Measurements from ENCODE around the gene HHIPL1.

The HHIPL1 gene

GRCh38 chr14:99616832-99617800, 27.8 kb upstream of the HHIPL1 start:
- no peak overlapping the region for H3K9ac ChIP-seq (ENCODE audit: low read depth, low read length)
- no peak for TF ChIP-seq EZH2 (IDR thresholded peaks at IDR 0.05; ENCODE audit: borderline replicate concordance, low read depth, low read length, severe bottlenecking)
- TF ChIP-seq, protein P1, sequence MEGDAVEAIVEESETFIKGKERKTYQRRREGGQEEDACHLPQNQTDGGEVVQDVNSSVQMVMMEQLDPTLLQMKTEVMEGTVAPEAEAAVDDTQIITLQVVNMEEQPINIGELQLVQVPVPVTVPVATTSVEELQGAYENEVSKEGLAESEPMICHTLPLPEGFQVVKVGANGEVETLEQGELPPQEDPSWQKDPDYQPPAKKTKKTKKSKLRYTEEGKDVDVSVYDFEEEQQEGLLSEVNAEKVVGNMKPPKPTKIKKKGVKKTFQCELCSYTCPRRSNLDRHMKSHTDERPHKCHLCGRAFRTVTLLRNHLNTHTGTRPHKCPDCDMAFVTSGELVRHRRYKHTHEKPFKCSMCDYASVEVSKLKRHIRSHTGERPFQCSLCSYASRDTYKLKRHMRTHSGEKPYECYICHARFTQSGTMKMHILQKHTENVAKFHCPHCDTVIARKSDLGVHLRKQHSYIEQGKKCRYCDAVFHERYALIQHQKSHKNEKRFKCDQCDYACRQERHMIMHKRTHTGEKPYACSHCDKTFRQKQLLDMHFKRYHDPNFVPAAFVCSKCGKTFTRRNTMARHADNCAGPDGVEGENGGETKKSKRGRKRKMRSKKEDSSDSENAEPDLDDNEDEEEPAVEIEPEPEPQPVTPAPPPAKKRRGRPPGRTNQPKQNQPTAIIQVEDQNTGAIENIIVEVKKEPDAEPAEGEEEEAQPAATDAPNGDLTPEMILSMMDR (IDR thresholded peaks at IDR 0.05; ENCODE audit: borderline replicate concordance, extremely low read depth, low read length, poor library complexity, severe bottlenecking): no peak
- no peak overlapping the region for H3K27ac ChIP-seq (ENCODE audit: low read length)
- H2AFZ ChIP-seq (ENCODE audit: low read depth, low read length): no peak overlapping the region
- H4K20me1 ChIP-seq (ENCODE audit: insufficient read depth, low read length): peaks cover 7% of the 10 kb centered on the region; the same call in 1 of the 2 replicates
- H3K27me3 ChIP-seq (ENCODE audit: insufficient read depth, low read length, poor library complexity): peaks cover 12% of the 10 kb centered on the region
- DNase-seq: no peak
- H3K36me3 ChIP-seq (ENCODE audit: insufficient read depth, low read length): no peaks in the 10 kb centered on the region
- ATAC-seq (ENCODE audit: insufficient read depth, low read depth): no peak
- no peak overlapping the region for H3K4me2 ChIP-seq (ENCODE audit: insufficient read depth, low read length)
- no peaks in the 10 kb centered on the region for H3K4me1 ChIP-seq (ENCODE audit: insufficient read depth, low read length)
- no peaks in the 10 kb centered on the region for H3K79me2 ChIP-seq (ENCODE audit: insufficient read depth, low read length)
- H3K4me3 ChIP-seq (ENCODE audit: low read depth in 1 of 2, low read length in 2 of 2): no peak overlapping the region
- no peaks in the 10 kb centered on the region for H3K9me3 ChIP-seq (ENCODE audit: insufficient read depth, low read length, severe bottlenecking)

- H3K27me3 ChIP-seq (ENCODE audit: insufficient read depth, low read length, poor library complexity): peaks cover 16% of the 10 kb centered on the region
- no peak overlapping the region for H2AFZ ChIP-seq (ENCODE audit: low read depth, low read length)
- DNase-seq: no peak
Measured at GRCh38 chr14:99619835-99620834, 24.8 kb upstream of the HHIPL1 start.

GRCh38 chr14:99621948-99622347, 23.0 kb upstream of the HHIPL1 start:
- Histone ChIP-seq H3K4me1 (ENCODE audit: insufficient read depth, low read length) (no peaks in the 10 kb centered on the region), H3K36me3 (ENCODE audit: insufficient read depth, low read length) (no peaks in the 10 kb centered on the region), H3K27me3 (ENCODE audit: insufficient read depth, low read length, poor library complexity) (peaks cover 10% of the 10 kb centered on the region), H3K27ac (ENCODE audit: low read length) (no peak overlapping the region), H3K79me2 (ENCODE audit: insufficient read depth, low read length) (no peaks in the 10 kb centered on the region), H3K9ac (ENCODE audit: low read depth, low read length) (no peak overlapping the region), H3K4me2 (ENCODE audit: insufficient read depth, low read length) (no peak overlapping the region), H2AFZ (ENCODE audit: low read depth, low read length) (no peak overlapping the region), H3K4me3 (ENCODE audit: low read depth in 1 of 2, low read length in 2 of 2) (no peak overlapping the region), H3K9me3 (ENCODE audit: insufficient read depth, low read length, severe bottlenecking) (no peaks in the 10 kb centered on the region), H4K20me1 (ENCODE audit: insufficient read depth, low read length) (peaks cover 9% of the 10 kb centered on the region; the same call in 1 of the 2 replicates)
- ATAC-seq (ENCODE audit: insufficient read depth, low read depth) (no peak), DNase-seq (no peak)
- TF ChIP-seq, protein P1 (IDR thresholded peaks at IDR 0.05; ENCODE audit: borderline replicate concordance, extremely low read depth, low read length, poor library complexity, severe bottlenecking): no peak
- TF ChIP-seq EZH2 (IDR thresholded peaks at IDR 0.05; ENCODE audit: borderline replicate concordance, low read depth, low read length, severe bottlenecking): no peak

More at GRCh38 chr14:99619835-99620834, 24.8 kb upstream of the HHIPL1 start:
- no peaks in the 10 kb centered on the region for H3K79me2 ChIP-seq (ENCODE audit: insufficient read depth, low read length)
- TF ChIP-seq, protein P1 (IDR thresholded peaks at IDR 0.05; ENCODE audit: borderline replicate concordance, extremely low read depth, low read length, poor library complexity, severe bottlenecking): no peak
- no peak for TF ChIP-seq EZH2 (IDR thresholded peaks at IDR 0.05; ENCODE audit: borderline replicate concordance, low read depth, low read length, severe bottlenecking)
- H3K4me1 ChIP-seq (ENCODE audit: insufficient read depth, low read length): no peaks in the 10 kb centered on the region
- H3K36me3 ChIP-seq (ENCODE audit: insufficient read depth, low read length): no peaks in the 10 kb centered on the region
- ATAC-seq (ENCODE audit: insufficient read depth, low read depth): no peak
- no peak overlapping the region for H3K4me3 ChIP-seq (ENCODE audit: low read depth in 1 of 2, low read length in 2 of 2)
- no peak overlapping the region for H3K27ac ChIP-seq (ENCODE audit: low read length)
- H3K9ac ChIP-seq (ENCODE audit: low read depth, low read length): no peak overlapping the region
- H4K20me1 ChIP-seq (ENCODE audit: insufficient read depth, low read length): 0 out of 2 replicates have a peak, but pooled peaks cover 3% of the 10 kb centered on the region
- H3K4me2 ChIP-seq (ENCODE audit: insufficient read depth, low read length): no peak overlapping the region
- no peaks in the 10 kb centered on the region for H3K9me3 ChIP-seq (ENCODE audit: insufficient read depth, low read length, severe bottlenecking)
